Measurements from ENCODE around the gene RECK.

RECK gene

GRCh38 chr9:36140086-36141084 lies 103.7 kb downstream of the RECK start:
- no peak for TF ChIP-seq CTCF (IDR thresholded peaks at IDR 0.05)

- peak; percentile 52; the same call in 1 of the 2 replicates for TF ChIP-seq CTCF (IDR thresholded peaks at IDR 0.05)
Observed at GRCh38 chr9:36141288-36141687, 104.6 kb downstream of the RECK start.

GRCh38 chr9:36141761-36142160 lies 105.0 kb downstream of the RECK start:
- no peak for TF ChIP-seq CTCF (IDR thresholded peaks at IDR 0.05)

- no peak for TF ChIP-seq CTCF (IDR thresholded peaks at IDR 0.05)
Observed at GRCh38 chr9:36142510-36143244, 106.0 kb downstream of the RECK start.

GRCh38 chr9:36143245-36143641 lies 106.5 kb downstream of the RECK start:
- no peak for TF ChIP-seq CTCF (IDR thresholded peaks at IDR 0.05)

GRCh38 chr9:36144309-36145232 lies 107.9 kb downstream of the RECK start:
- no peak for TF ChIP-seq CTCF (IDR thresholded peaks at IDR 0.05)

GRCh38 chr9:36145970-36146369 lies 109.3 kb downstream of the RECK start:
- TF ChIP-seq CTCF (IDR thresholded peaks at IDR 0.05) = no peak

Data from LNCAP (cell line).